ENCODE measurements around the gene SV2A.
A peak's percentile ranks its signal among the peaks of the same experiment; 100 is the strongest.

Gene SV2A

GRCh38 chr1:149931212-149931790 is 13.7 kb upstream of the SV2A start:
- peak; percentile 63 for DNase-seq (ENCODE audit: low read depth)
- H3K4me3 ChIP-seq (replicated peaks; ENCODE audit: low read depth, low read length) = peak overlapping the region; percentile 26
- TF ChIP-seq CTCF (IDR thresholded peaks at IDR 0.05; ENCODE audit: low read length, missing control alignments) = no peak

GRCh38 chr1:149929856-149930255 is 12.2 kb upstream of the SV2A start:
- no peak overlapping the region for H3K4me3 ChIP-seq (replicated peaks; ENCODE audit: low read depth, low read length)
- no peak for TF ChIP-seq CTCF (IDR thresholded peaks at IDR 0.05; ENCODE audit: low read length, missing control alignments)
- DNase-seq (ENCODE audit: low read depth) = no peak

GRCh38 chr1:149928401-149928724 is 10.7 kb upstream of the SV2A start:
- no peak for TF ChIP-seq CTCF (IDR thresholded peaks at IDR 0.05; ENCODE audit: low read length, missing control alignments)
- peak overlapping the region; percentile 80 for H3K4me3 ChIP-seq (replicated peaks; ENCODE audit: low read depth, low read length)
- DNase-seq (ENCODE audit: low read depth) = no peak

GRCh38 chr1:149927563-149928400 is 10.1 kb upstream of the SV2A start, which contains the start of gene SF3B4:
Gene SF3B4 (minus strand): TSS chr1:149927803. CDS start chr1:149927759, 44 bp downstream.
- TF ChIP-seq CTCF (IDR thresholded peaks at IDR 0.05; ENCODE audit: low read length, missing control alignments) = no peak
- peak within 1 kb of the TSS; percentile 80 for H3K4me3 ChIP-seq (replicated peaks; ENCODE audit: low read depth, low read length)
- DNase-seq (ENCODE audit: low read depth) = peak; percentile 92

GRCh38 chr1:149927056-149927562 is 9.5 kb upstream of the SV2A start:
- no peak for DNase-seq (ENCODE audit: low read depth)
- peak overlapping the region; percentile 80 for H3K4me3 ChIP-seq (replicated peaks; ENCODE audit: low read depth, low read length)
- TF ChIP-seq CTCF (IDR thresholded peaks at IDR 0.05; ENCODE audit: low read length, missing control alignments) = no peak

GRCh38 chr1:149926296-149926695 is 8.7 kb upstream of the SV2A start:
- DNase-seq (ENCODE audit: low read depth) = no peak
- peak overlapping the region; percentile 80 for H3K4me3 ChIP-seq (replicated peaks; ENCODE audit: low read depth, low read length)

More at GRCh38 chr1:149926296-149926695, 8.7 kb upstream of the SV2A start:
- TF ChIP-seq CTCF (IDR thresholded peaks at IDR 0.05; ENCODE audit: low read length, missing control alignments) = no peak

Data from fibroblast of pulmonary artery (primary cell).